GM23338 (cell line): ENCODE data around the gene BARX1.

Experiments used
- CTCF ChIP-seq, 2 experiments: fragments of 200-600 bp in 1 of 2; sonication (generic) in 1 of 2; conservative IDR thresholded peaks; 2 replicates each; pipeline versions ENCODE4 v1.5.1 to v1.6.1; 2016 to 2017; ENCODE audit warnings: antibody characterized with exemption in 2 of 2, low read depth in 2 of 2, mild to moderate bottlenecking in 2 of 2, moderate library complexity in 1 of 2
- EZH2 ChIP-seq: fragments of 200-600 bp; sonication (generic); IDR thresholded peaks from one replicate; pipeline ENCODE4 v1.8.0; 2017; ENCODE audit warnings: antibody characterized with exemption, mild to moderate bottlenecking, low read depth; ENCODE audit not compliant: unreplicated experiment
- STAT1 ChIP-seq: IDR thresholded peaks from one replicate; pipeline ENCODE4 v1.6.1; 2016; ENCODE audit warnings: antibody characterized with exemption; ENCODE audit not compliant: unreplicated experiment

GRCh38 chr9:93974151-93974550, 19.0 kb upstream of the BARX1 start:
- no peak for TF ChIP-seq CTCF (conservative IDR thresholded peaks at IDR 0.05; ENCODE audit: low read depth in 2 of 2)
- TF ChIP-seq EZH2: no peak
- TF ChIP-seq STAT1: no peak
